Activated CD8-positive, alpha-beta T cell treated with anti-CD3 and anti-CD28 coated beads, Interleukin-2, amount 10 ng/mL, durations not matched to agents 7 days and 5 days (primary cell): Measurements from ENCODE around the gene SERPINE1. TPM values are rescaled to one million over a fixed set of nuclear protein-coding genes. Genes with fewer than 3 reads are reported as not detected.
"Not testable (repeated sequence)": the region's sequence is repeated elsewhere in the genome, so short reads cannot be mapped to it uniquely, and the experiment has no call there.

Experiments
- ATAC-seq: fragments of 150-1000 bp; cut with Tn5 transposase; one replicate; pipeline ENCODE4 v1.10.0; 2021; ENCODE audit warnings: moderate library complexity
- CTCF ChIA-PET: fragments of 350-600 bp; sonication (Branson Sonifier 250); formaldehyde crosslinking; loops from one replicate; lab custom pipeline; 2021; ENCODE audit warnings: antibody characterized with exemption; lab: Charles Lee
- POLR2A ChIA-PET: fragments of 350-600 bp; sonication (Branson Sonifier 250); formaldehyde crosslinking; loops from one replicate; lab custom pipeline; 2021; ENCODE audit warnings: antibody characterized with exemption; lab: Charles Lee
- DNase-seq: peaks from one replicate; pipeline ENCODE4 v3.0.0-alpha.2; 2020
- H3K27ac Mint-ChIP-seq: one replicate; pipeline ENCODE4 v1.8.0; 2021; ENCODE audit warnings: mild to moderate bottlenecking, mixed read lengths
- H3K27me3 Mint-ChIP-seq: one replicate; pipeline ENCODE4 v1.8.0; 2021; ENCODE audit warnings: low read depth, mixed read lengths
- H3K36me3 Mint-ChIP-seq: one replicate; pipeline ENCODE4 v1.8.0; 2021; ENCODE audit warnings: low read depth, mixed read lengths
- H3K4me1 Mint-ChIP-seq: one replicate; pipeline ENCODE4 v1.8.0; 2021; ENCODE audit warnings: low read depth, mixed read lengths
- H3K4me3 Mint-ChIP-seq: one replicate; pipeline ENCODE4 v1.8.0; 2021; ENCODE audit warnings: mild to moderate bottlenecking, mixed read lengths
- H3K9me3 Mint-ChIP-seq: one replicate; pipeline ENCODE4 v1.8.0; 2022; ENCODE audit warnings: mixed read lengths; ENCODE audit not compliant: insufficient read depth
- total RNA-seq, 2 experiments: library from RNA; stranded (reverse); gene quantifications; one replicate each; pipeline ENCODE4 v1.2.3, GENCODE V29; 2021

Gene SERPINE1
- total RNA-seq, 2 experiments from 2014 or later, result 0.47 to 0.58 TPM

GRCh38 chr7:101092266-101092905 lies 34.5 kb upstream of the SERPINE1 start:
- H3K4me1 Mint-ChIP-seq, result peaks cover 24% of the 10 kb centered on the region
- peaks cover 37% of the 10 kb centered on the region for H3K36me3 Mint-ChIP-seq
- DNase-seq, ATAC-seq, CTCF ChIA-PET, H3K27ac Mint-ChIP-seq, H3K27me3 Mint-ChIP-seq, POLR2A ChIA-PET, H3K9me3 Mint-ChIP-seq, H3K4me3 Mint-ChIP-seq: not testable (repeated sequence)

GRCh38 chr7:101093906-101094305 lies 33.0 kb upstream of the SERPINE1 start:
- Mint-ChIP-seq H3K4me1 (peaks cover 19% of the 10 kb centered on the region), H3K27ac (no peak overlapping the region), H3K36me3 (peaks cover 34% of the 10 kb centered on the region), H3K27me3 (no peaks in the 10 kb centered on the region), H3K4me3 (no peak overlapping the region), H3K9me3 (no peaks in the 10 kb centered on the region)
- POLR2A ChIA-PET, result no interaction called here
- CTCF ChIA-PET, result interaction anchor here (1.7 kb wide), 1 partner anchor 99 kb away, joined by 4 read pairs; no protein-coding TSS in a partner anchor
- ATAC-seq (no peak), DNase-seq (no peak)

- H3K4me1 Mint-ChIP-seq, result peaks cover 15% of the 10 kb centered on the region
- H3K9me3 Mint-ChIP-seq, result no peaks in the 10 kb centered on the region
- no peak overlapping the region for H3K4me3 Mint-ChIP-seq
- ATAC-seq, result no peak
- H3K27ac Mint-ChIP-seq, result no peak overlapping the region
- ChIA-PET CTCF (interaction anchor here (0.9 to 1.7 kb wide), 6 partner anchors 9 to 123 kb away, joined by 3 to 11 read pairs (median 4); partner anchors contain the start of genes PLOD3, TRIM56 and ZNHIT1), POLR2A (interaction anchor here (1.6 kb wide), 1 partner anchor 9 kb away, joined by 10 read pairs; the partner anchor contains the start of gene TRIM56)
- DNase-seq, result no peak
- peaks cover 29% of the 10 kb centered on the region for H3K36me3 Mint-ChIP-seq
- no peaks in the 10 kb centered on the region for H3K27me3 Mint-ChIP-seq
Observed at GRCh38 chr7:101094376-101094775, 32.5 kb upstream of the SERPINE1 start.

- H3K36me3 Mint-ChIP-seq, result peaks cover 24% of the 10 kb centered on the region
- H3K4me3 Mint-ChIP-seq, result no peak overlapping the region
- peaks cover under 1% of the 10 kb centered on the region for H3K27me3 Mint-ChIP-seq
- ATAC-seq (no peak), DNase-seq (peak; percentile 43)
- ChIA-PET CTCF (interaction anchor here (0.9 to 1.8 kb wide), 7 partner anchors 10 to 123 kb away, joined by 3 to 11 read pairs (median 3); partner anchors contain the start of genes PLOD3, SERPINE1, TRIM56 and ZNHIT1), POLR2A (interaction anchor here (1.6 kb wide), 1 partner anchor 9 kb away, joined by 10 read pairs; the partner anchor contains the start of gene TRIM56)
- peaks cover 15% of the 10 kb centered on the region for H3K4me1 Mint-ChIP-seq
- no peak overlapping the region for H3K27ac Mint-ChIP-seq
- H3K9me3 Mint-ChIP-seq, result no peaks in the 10 kb centered on the region
Observed at GRCh38 chr7:101094791-101095375, 32.0 kb upstream of the SERPINE1 start.

- no peaks in the 10 kb centered on the region for H3K9me3 Mint-ChIP-seq
- ChIA-PET POLR2A (interaction anchor here (1.1 kb wide), 1 partner anchor 11 kb away, joined by 5 read pairs; the partner anchor contains the start of gene TRIM56), CTCF (interaction anchor here (0.8 to 1.8 kb wide), 5 partner anchors 19 to 48 kb away, joined by 3 to 10 read pairs (median 6); partner anchors contain the start of gene SERPINE1)
- H3K4me3 Mint-ChIP-seq, result no peak overlapping the region
- peaks cover 17% of the 10 kb centered on the region for H3K36me3 Mint-ChIP-seq
- no peak for DNase-seq
- H3K4me1 Mint-ChIP-seq, result peaks cover 12% of the 10 kb centered on the region
- ATAC-seq, result no peak
- H3K27me3 Mint-ChIP-seq, result peaks cover 14% of the 10 kb centered on the region
- H3K27ac Mint-ChIP-seq, result no peak overlapping the region
Observed at GRCh38 chr7:101096331-101096956, 30.5 kb upstream of the SERPINE1 start.

- Mint-ChIP-seq H3K4me1 (peaks cover 12% of the 10 kb centered on the region), H3K27ac (no peak overlapping the region), H3K9me3 (no peaks in the 10 kb centered on the region), H3K27me3 (peaks cover 17% of the 10 kb centered on the region), H3K36me3 (peaks cover 12% of the 10 kb centered on the region), H3K4me3 (no peak overlapping the region)
- no peak for ATAC-seq
- ChIA-PET CTCF (interaction anchor here (0.8 to 1.8 kb wide), 5 partner anchors 20 to 47 kb away, joined by 3 to 10 read pairs (median 6); partner anchors contain the start of gene SERPINE1), POLR2A (interaction anchor here (1.1 kb wide), 1 partner anchor 12 kb away, joined by 5 read pairs; the partner anchor contains the start of gene TRIM56)
- DNase-seq, result no peak
Observed at GRCh38 chr7:101096957-101097347, 30.0 kb upstream of the SERPINE1 start.

- ChIA-PET POLR2A (no interaction called here), CTCF (interaction anchor here (1.4 kb wide), 1 partner anchor 47 kb away, joined by 10 read pairs; no protein-coding TSS in a partner anchor)
- Mint-ChIP-seq H3K36me3 (peaks cover 10% of the 10 kb centered on the region), H3K27ac (no peak overlapping the region), H3K9me3 (no peaks in the 10 kb centered on the region), H3K4me3 (no peak overlapping the region), H3K27me3 (peaks cover 18% of the 10 kb centered on the region), H3K4me1 (peaks cover 12% of the 10 kb centered on the region)
- ATAC-seq (no peak), DNase-seq (no peak)
Observed at GRCh38 chr7:101097561-101097960, 29.3 kb upstream of the SERPINE1 start.

- no peaks in the 10 kb centered on the region for H3K9me3 Mint-ChIP-seq
- POLR2A ChIA-PET, result no interaction called here
- ATAC-seq (peak; percentile 65), DNase-seq (peak; percentile 44)
- CTCF ChIA-PET, result interaction anchor here (0.8 kb wide), 1 partner anchor 297 kb away, joined by 3 read pairs; no protein-coding TSS in a partner anchor
- peaks cover 18% of the 10 kb centered on the region for H3K27me3 Mint-ChIP-seq
- H3K36me3 Mint-ChIP-seq, result no peaks in the 10 kb centered on the region
- H3K4me1 Mint-ChIP-seq, result peaks cover 9% of the 10 kb centered on the region
- no peak overlapping the region for H3K4me3 Mint-ChIP-seq
- no peak overlapping the region for H3K27ac Mint-ChIP-seq
Observed at GRCh38 chr7:101099969-101100781, 26.7 kb upstream of the SERPINE1 start.

- Mint-ChIP-seq H3K4me3 (no peak overlapping the region), H3K27me3 (peaks cover 18% of the 10 kb centered on the region), H3K27ac (no peak overlapping the region), H3K36me3 (no peaks in the 10 kb centered on the region), H3K4me1 (peaks cover 9% of the 10 kb centered on the region), H3K9me3 (no peaks in the 10 kb centered on the region)
- ChIA-PET POLR2A (no interaction called here), CTCF (interaction anchor here (1.3 kb wide), 1 partner anchor 92 kb away, joined by 3 read pairs; no protein-coding TSS in a partner anchor)
- no peak for DNase-seq
- ATAC-seq, result no peak
Observed at GRCh38 chr7:101100858-101101847, 25.8 kb upstream of the SERPINE1 start.

- ChIA-PET POLR2A (no interaction called here), CTCF (interaction anchor here (1.3 kb wide), 1 partner anchor 91 kb away, joined by 3 read pairs; no protein-coding TSS in a partner anchor)
- DNase-seq (no peak), ATAC-seq (no peak)
- H3K27me3 Mint-ChIP-seq, result peaks cover 18% of the 10 kb centered on the region
- H3K4me1 Mint-ChIP-seq, result peaks cover 9% of the 10 kb centered on the region
- H3K36me3 Mint-ChIP-seq, result no peaks in the 10 kb centered on the region
- no peak overlapping the region for H3K27ac Mint-ChIP-seq
- no peak overlapping the region for H3K4me3 Mint-ChIP-seq
- no peaks in the 10 kb centered on the region for H3K9me3 Mint-ChIP-seq
Observed at GRCh38 chr7:101102026-101102425, 24.9 kb upstream of the SERPINE1 start.
